Measurements from ENCODE around the gene RPTOR. TPM values are rescaled to one million over a fixed set of nuclear protein-coding genes. Genes with fewer than 3 reads are reported as not detected.
A peak's percentile ranks its signal among the peaks of the same experiment; 100 is the strongest.

RPTOR gene
- total RNA-seq, 1 donor from 2014 or later = 40.9 TPM

- DNase-seq = no peak
These were observed 349.7 kb downstream of the RPTOR start for GRCh38 chr17:80894439-80894721.

- DNase-seq = no peak
These were observed 350.1 kb downstream of the RPTOR start for GRCh38 chr17:80894726-80895125.

- no peak for DNase-seq
These were observed 350.7 kb downstream of the RPTOR start for GRCh38 chr17:80895366-80895765.

- DNase-seq = no peak
These were observed 354.1 kb downstream of the RPTOR start for GRCh38 chr17:80898716-80899115.

GRCh38 chr17:80899402-80900268 lies 355.0 kb downstream of the RPTOR start:
- DNase-seq = no peak

- DNase-seq = peak; percentile 54
These were observed 356.7 kb downstream of the RPTOR start for GRCh38 chr17:80901319-80901718.

GRCh38 chr17:80902197-80902962 lies 357.7 kb downstream of the RPTOR start:
- DNase-seq = no peak

GRCh38 chr17:80902963-80903611 lies 358.4 kb downstream of the RPTOR start:
- DNase-seq = no peak

GRCh38 chr17:80904036-80904753 lies 359.6 kb downstream of the RPTOR start:
- DNase-seq = peak; percentile 46

GRCh38 chr17:80905586-80906230 lies 361.1 kb downstream of the RPTOR start:
- no peak for DNase-seq

GRCh38 chr17:80906364-80907259 lies 362.0 kb downstream of the RPTOR start:
- DNase-seq = no peak

- DNase-seq = no peak
These were observed 362.6 kb downstream of the RPTOR start for GRCh38 chr17:80907281-80907680.

- no peak for DNase-seq
These were observed 363.6 kb downstream of the RPTOR start for GRCh38 chr17:80908211-80908610.

GRCh38 chr17:80908776-80909175 lies 364.1 kb downstream of the RPTOR start:
- DNase-seq = no peak

- no peak for DNase-seq
These were observed 365.0 kb downstream of the RPTOR start for GRCh38 chr17:80909635-80910034.

- no peak for DNase-seq
These were observed 365.4 kb downstream of the RPTOR start for GRCh38 chr17:80910043-80910442.

GRCh38 chr17:80912476-80912875 lies 367.8 kb downstream of the RPTOR start:
- DNase-seq = no peak

- DNase-seq = no peak
These were observed 369.5 kb downstream of the RPTOR start for GRCh38 chr17:80913928-80914821.

GRCh38 chr17:80916246-80916645 lies 371.6 kb downstream of the RPTOR start:
- DNase-seq = no peak
